SU-DHL-6 (cell line): ENCODE measurements around the gene THSD1.

ENCODE experiments used
- H2AFZ ChIP-seq: fragments of 200-600 bp; sonication (generic); 2 replicates; pipeline ENCODE4 v1.6.1; 2014; ENCODE audit warnings: low read depth, mild to moderate bottlenecking, moderate library complexity, mixed read lengths, antibody characterized with exemption, low read length; ENCODE audit not compliant: severe bottlenecking
- H3F3A ChIP-seq: fragments of 200-600 bp; shearing (Covaris generic); 2 replicates; pipeline ENCODE4 v1.6.0; 2016; ENCODE audit warnings: antibody characterized with exemption, mild to moderate bottlenecking; ENCODE audit not compliant: insufficient read depth
- H3K27ac ChIP-seq: fragments of 200-600 bp; sonication (generic); 2 replicates; pipeline ENCODE4 v1.5.1; 2016; ENCODE audit warnings: low read depth, mild to moderate bottlenecking, low read length, moderate library complexity, mixed read lengths
- H3K27me3 ChIP-seq: fragments of 200-600 bp; sonication (generic), shearing (Covaris generic); 2 replicates; pipeline ENCODE4 v1.6.0; 2014; ENCODE audit warnings: mild to moderate bottlenecking, low read length
- H3K36me3 ChIP-seq: fragments of 200-600 bp; sonication (generic); 2 replicates; pipeline ENCODE4 v1.6.1; 2014; ENCODE audit warnings: mild to moderate bottlenecking, low read length, mixed read lengths
- H3K4me2 ChIP-seq: fragments of 300-600, 200-600 bp; shearing (Covaris generic), sonication (generic); 2 replicates; pipeline ENCODE4 v1.6.0; 2014; ENCODE audit warnings: low read length, low read depth, mild to moderate bottlenecking; ENCODE audit not compliant: poor library complexity, severe bottlenecking
- H3K4me3 ChIP-seq: fragments of 200-600 bp; sonication (generic); 2 replicates; pipeline ENCODE4 v1.5.1; 2014; ENCODE audit warnings: antibody characterized with exemption, low read length, mild to moderate bottlenecking, mixed read lengths; ENCODE audit not compliant: insufficient read depth, poor library complexity, severe bottlenecking
- H3K79me2 ChIP-seq: fragments of 200-600 bp; sonication (generic); 2 replicates; pipeline ENCODE4 v1.6.1; 2014; ENCODE audit warnings: mild to moderate bottlenecking, low read length, moderate library complexity; ENCODE audit not compliant: insufficient read depth
- H3K9ac ChIP-seq: fragments of 200-600 bp; sonication (generic); 2 replicates; pipeline ENCODE4 v1.7.0; 2014; ENCODE audit warnings: mild to moderate bottlenecking, low read length
- H3K9me2 ChIP-seq: fragments of 200-600 bp; sonication (generic); replicated peaks from 2 replicates; pipeline ENCODE4 v1.6.1; 2014; ENCODE audit warnings: low read length; ENCODE audit not compliant: insufficient read depth
- H3K9me3 ChIP-seq: fragments of 200-600 bp; sonication (generic); 2 replicates; pipeline ENCODE4 v1.6.1; 2014; ENCODE audit warnings: low read length, mixed read lengths; ENCODE audit not compliant: insufficient read depth
- H4K20me1 ChIP-seq: fragments of 200-600 bp; sonication (generic); 2 replicates; pipeline ENCODE4 v1.6.1; 2014; ENCODE audit warnings: low read depth, mild to moderate bottlenecking, antibody characterized with exemption, low read length, moderate library complexity, mixed read lengths
- EZH2phosphoT487 ChIP-seq: fragments of 200-600 bp; sonication (generic), shearing (Covaris generic); conservative IDR thresholded peaks from 2 replicates; pipeline ENCODE4 v1.6.1; 2018; ENCODE audit warnings: mild to moderate bottlenecking, antibody characterized with exemption, low read length, moderate library complexity, mixed read lengths
- TF ChIP-seq, protein P1 (sequence below): fragments of 200-600 bp; sonication (generic); IDR thresholded peaks from one replicate; pipeline ENCODE4 v1.5.1; 2017; ENCODE audit warnings: antibody characterized with exemption, mild to moderate bottlenecking, low read length, moderate library complexity; ENCODE audit not compliant: insufficient read depth, poor library complexity, severe bottlenecking

Gene THSD1

DNA sequence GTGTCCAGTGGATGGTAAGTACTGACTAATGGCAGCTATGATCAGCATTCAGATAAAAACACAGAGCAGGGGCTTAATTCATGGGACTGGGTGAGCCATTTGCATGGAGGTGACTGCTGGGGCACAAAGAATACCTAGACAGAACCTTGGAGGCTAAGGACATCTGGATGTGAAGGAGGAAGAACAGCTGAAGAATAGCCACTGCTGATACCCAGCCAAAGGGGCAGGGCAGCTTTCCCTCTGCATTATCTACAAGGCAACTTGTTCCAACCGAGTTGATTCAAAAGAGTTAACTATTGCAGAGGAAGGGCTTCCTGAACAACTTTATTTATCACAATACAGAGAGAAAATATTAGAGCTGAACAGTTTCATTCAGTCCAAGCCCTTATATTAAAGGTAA lies 13.1 kb upstream of the THSD1 start:
- Histone ChIP-seq H3K36me3 (peaks cover 9% of the 10 kb centered on the region; the same call in 1 of the 2 replicates), H3K27ac (no peak overlapping the region), H3K9me3 (no peaks in the 10 kb centered on the region), H3K9ac (no peak overlapping the region), H3F3A (no peaks in the 10 kb centered on the region), H3K9me2 (no peaks in the 10 kb centered on the region), H4K20me1 (no peaks in the 10 kb centered on the region), H3K27me3 (no peaks in the 10 kb centered on the region), H3K4me2 (no peak overlapping the region), H2AFZ (no peak overlapping the region), H3K4me3 (no peak overlapping the region), H3K79me2 (no peaks in the 10 kb centered on the region)
- no peak for TF ChIP-seq EZH2phosphoT487

DNA sequence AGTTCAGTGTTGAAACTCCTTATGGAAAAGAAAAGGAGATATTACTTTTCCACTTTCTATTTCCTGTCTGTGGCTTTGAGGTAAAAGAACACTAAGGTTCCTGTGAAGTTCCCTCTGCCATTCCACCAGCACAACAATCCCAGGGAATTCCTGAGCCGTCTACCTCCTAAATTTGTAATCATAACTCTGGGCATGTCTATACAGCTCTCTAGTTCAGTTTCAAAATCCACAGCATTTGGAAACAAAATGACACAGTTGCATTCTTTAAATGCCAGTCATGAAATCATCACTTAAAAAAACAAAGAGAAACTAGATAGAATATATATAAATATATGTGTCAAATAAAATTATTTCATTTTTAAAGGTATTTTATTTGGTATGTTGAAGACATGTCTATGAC lies 9.0 kb upstream of the THSD1 start:
- Histone ChIP-seq H2AFZ (no peak overlapping the region), H3F3A (0 out of 2 replicates have a peak, but pooled peaks cover 2% of the 10 kb centered on the region)

DNA sequence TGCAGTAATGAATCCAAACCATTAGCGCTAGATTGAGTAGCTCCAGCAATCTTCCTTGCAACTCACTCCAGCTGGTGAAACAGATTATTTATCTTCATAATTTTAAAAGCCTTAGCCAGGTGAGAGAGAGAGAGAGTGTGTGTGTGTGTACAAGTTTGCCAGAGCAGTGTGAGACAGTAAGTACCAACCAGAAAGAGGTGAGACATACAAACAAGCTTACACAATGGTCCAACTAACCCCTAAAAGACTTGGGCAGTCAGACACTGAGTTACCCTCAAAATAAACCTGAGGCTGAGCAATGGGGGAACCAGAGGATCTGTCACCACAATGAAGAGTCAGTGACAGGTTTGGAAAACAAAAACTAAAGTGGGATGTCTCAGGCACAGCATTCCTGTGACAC lies 8.1 kb upstream of the THSD1 start:
- Histone ChIP-seq H3K36me3 (peaks cover 2% of the 10 kb centered on the region; the same call in 1 of the 2 replicates), H3K4me2 (no peak overlapping the region), H3K4me3 (no peak overlapping the region), H4K20me1 (no peaks in the 10 kb centered on the region), H2AFZ (no peak overlapping the region), H3K79me2 (no peaks in the 10 kb centered on the region), H3K9me3 (no peaks in the 10 kb centered on the region), H3K27ac (no peak overlapping the region), H3K9ac (no peak overlapping the region), H3K27me3 (no peaks in the 10 kb centered on the region), H3K9me2 (no peaks in the 10 kb centered on the region), H3F3A (0 out of 2 replicates have a peak, but pooled peaks cover 2% of the 10 kb centered on the region)
- TF ChIP-seq, protein P1, sequence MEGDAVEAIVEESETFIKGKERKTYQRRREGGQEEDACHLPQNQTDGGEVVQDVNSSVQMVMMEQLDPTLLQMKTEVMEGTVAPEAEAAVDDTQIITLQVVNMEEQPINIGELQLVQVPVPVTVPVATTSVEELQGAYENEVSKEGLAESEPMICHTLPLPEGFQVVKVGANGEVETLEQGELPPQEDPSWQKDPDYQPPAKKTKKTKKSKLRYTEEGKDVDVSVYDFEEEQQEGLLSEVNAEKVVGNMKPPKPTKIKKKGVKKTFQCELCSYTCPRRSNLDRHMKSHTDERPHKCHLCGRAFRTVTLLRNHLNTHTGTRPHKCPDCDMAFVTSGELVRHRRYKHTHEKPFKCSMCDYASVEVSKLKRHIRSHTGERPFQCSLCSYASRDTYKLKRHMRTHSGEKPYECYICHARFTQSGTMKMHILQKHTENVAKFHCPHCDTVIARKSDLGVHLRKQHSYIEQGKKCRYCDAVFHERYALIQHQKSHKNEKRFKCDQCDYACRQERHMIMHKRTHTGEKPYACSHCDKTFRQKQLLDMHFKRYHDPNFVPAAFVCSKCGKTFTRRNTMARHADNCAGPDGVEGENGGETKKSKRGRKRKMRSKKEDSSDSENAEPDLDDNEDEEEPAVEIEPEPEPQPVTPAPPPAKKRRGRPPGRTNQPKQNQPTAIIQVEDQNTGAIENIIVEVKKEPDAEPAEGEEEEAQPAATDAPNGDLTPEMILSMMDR: no peak
- TF ChIP-seq EZH2phosphoT487: no peak

More for the DNA sequence above, 9.0 kb upstream of the THSD1 start:
- Histone ChIP-seq H3K9me2 (no peaks in the 10 kb centered on the region), H3K36me3 (peaks cover 2% of the 10 kb centered on the region; the same call in 1 of the 2 replicates), H4K20me1 (no peaks in the 10 kb centered on the region), H3K4me2 (no peak overlapping the region), H3K27ac (no peak overlapping the region), H3K9me3 (no peaks in the 10 kb centered on the region), H3K79me2 (no peaks in the 10 kb centered on the region), H3K4me3 (no peak overlapping the region), H3K9ac (no peak overlapping the region), H3K27me3 (no peaks in the 10 kb centered on the region)
- TF ChIP-seq, protein P1: no peak
- no peak for TF ChIP-seq EZH2phosphoT487

DNA sequence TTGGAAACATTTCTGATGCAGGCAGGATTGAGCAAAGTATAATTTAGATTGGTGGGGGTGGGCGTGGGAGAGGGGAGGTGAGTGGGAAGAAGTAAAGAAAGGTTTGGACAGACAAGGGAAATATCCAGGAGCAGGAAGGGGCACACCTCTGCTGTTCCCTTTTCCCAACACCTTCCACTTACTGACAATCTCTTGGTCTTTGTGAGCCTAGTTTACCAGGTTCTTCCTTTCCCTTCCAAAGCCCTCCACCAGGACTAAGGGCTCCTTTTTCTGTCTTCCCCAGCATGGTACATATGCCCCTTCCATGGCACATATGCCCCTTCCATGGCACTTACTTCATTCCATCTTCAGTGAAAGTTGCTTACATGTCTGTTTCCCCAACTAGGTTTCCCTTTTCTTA lies 6.2 kb upstream of the THSD1 start:
- H3K36me3 ChIP-seq: peaks cover 2% of the 10 kb centered on the region; the same call in 1 of the 2 replicates

More for the DNA sequence above, 6.2 kb upstream of the THSD1 start:
- no peaks in the 10 kb centered on the region for H3K79me2 ChIP-seq
- H2AFZ ChIP-seq: no peak overlapping the region
- H3F3A ChIP-seq: 0 out of 2 replicates have a peak, but pooled peaks cover 2% of the 10 kb centered on the region
- H4K20me1 ChIP-seq: no peaks in the 10 kb centered on the region
- no peak overlapping the region for H3K9ac ChIP-seq
- no peak overlapping the region for H3K27ac ChIP-seq
- no peak overlapping the region for H3K4me2 ChIP-seq
- no peaks in the 10 kb centered on the region for H3K27me3 ChIP-seq
- TF ChIP-seq EZH2phosphoT487: no peak
- TF ChIP-seq, protein P1: no peak
- H3K9me3 ChIP-seq: no peaks in the 10 kb centered on the region
- no peaks in the 10 kb centered on the region for H3K9me2 ChIP-seq
- H3K4me3 ChIP-seq: no peak overlapping the region
